ENCODE results near the gene MYL6. TPM values are rescaled to one million over a fixed set of nuclear protein-coding genes. Genes with fewer than 3 reads are reported as not detected.

Gene MYL6
- total and polyA plus RNA-seq, 2 donors (not counting 3 experiments of a cell fraction or from before 2014, with no cell fraction given), result 2,543 to 8,470 TPM

DNA sequence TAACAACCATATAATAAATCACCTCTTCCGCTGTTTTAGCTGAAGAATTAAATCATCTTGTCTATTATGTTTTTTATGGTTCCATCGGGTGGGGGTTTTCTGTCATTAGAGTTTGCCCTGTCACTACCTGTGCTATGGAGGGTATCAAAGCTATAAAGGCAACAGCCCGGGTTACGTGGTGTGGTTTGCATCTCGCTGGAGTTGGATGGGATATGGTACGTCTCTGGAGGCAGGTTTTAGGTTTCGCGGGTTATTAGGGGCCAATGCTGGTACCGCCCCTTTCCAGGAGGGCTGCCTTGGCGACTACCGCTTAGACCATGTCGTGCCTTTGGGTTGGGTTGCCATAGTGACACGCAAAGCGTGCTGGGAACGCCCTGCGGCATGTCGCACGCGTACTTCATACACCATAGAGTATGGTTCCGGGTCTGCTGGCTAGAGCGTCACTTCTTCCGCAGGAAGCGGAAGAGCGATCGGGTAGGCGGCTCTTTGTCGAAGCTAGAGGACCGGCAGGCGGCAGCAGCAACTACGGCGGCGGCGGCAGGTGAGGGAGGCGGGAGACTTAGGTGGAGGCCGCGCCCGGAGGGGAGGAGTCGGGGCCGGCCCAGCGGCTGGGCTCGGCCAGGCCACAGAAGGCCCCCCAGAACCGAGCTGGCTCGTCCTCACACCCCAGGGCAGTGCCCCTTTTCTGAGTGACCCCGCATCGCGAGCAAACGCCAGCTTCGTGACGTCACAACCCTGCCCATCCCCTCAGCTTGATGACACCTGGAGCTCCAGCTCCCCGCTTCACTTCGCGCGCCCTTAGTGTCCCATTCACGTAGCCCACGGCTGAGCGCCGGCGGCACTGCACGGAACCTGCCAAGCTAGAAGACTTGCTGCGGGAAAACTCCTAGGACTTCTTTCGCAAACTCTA lies 40.1 kb upstream of the MYL6 start, which contains the start of gene ZC3H10:
TSS of gene ZC3H10 (plus strand) at position 489 of the 910 bp plus-strand sequence. CDS start 2,297 bp downstream, outside the sequence.
- TF ChIP-seq, protein P1, sequence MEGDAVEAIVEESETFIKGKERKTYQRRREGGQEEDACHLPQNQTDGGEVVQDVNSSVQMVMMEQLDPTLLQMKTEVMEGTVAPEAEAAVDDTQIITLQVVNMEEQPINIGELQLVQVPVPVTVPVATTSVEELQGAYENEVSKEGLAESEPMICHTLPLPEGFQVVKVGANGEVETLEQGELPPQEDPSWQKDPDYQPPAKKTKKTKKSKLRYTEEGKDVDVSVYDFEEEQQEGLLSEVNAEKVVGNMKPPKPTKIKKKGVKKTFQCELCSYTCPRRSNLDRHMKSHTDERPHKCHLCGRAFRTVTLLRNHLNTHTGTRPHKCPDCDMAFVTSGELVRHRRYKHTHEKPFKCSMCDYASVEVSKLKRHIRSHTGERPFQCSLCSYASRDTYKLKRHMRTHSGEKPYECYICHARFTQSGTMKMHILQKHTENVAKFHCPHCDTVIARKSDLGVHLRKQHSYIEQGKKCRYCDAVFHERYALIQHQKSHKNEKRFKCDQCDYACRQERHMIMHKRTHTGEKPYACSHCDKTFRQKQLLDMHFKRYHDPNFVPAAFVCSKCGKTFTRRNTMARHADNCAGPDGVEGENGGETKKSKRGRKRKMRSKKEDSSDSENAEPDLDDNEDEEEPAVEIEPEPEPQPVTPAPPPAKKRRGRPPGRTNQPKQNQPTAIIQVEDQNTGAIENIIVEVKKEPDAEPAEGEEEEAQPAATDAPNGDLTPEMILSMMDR (IDR thresholded peaks at IDR 0.05; ENCODE audit: extremely low read depth in 1 of 2, insufficient read depth in 1 of 2, low read depth in 1 of 2, low read length in 2 of 2), result peak; percentile 42 to 62
- TF ChIP-seq POLR2A (IDR thresholded peaks at IDR 0.05; ENCODE audit: low read depth, low read length) (peak; percentile 100), POLR2AphosphoS5 (IDR thresholded peaks at IDR 0.05; ENCODE audit: insufficient read depth, low read depth, low read length) (peak; percentile 100), MAX (IDR thresholded peaks at IDR 0.05; ENCODE audit: insufficient read depth, insufficient read length) (peak; percentile 94), FOS (IDR thresholded peaks at IDR 0.05; ENCODE audit: borderline replicate concordance, insufficient read depth, low read length) (no peak), MYC (IDR thresholded peaks at IDR 0.05; ENCODE audit: low read depth, low read length) (peak; percentile 92), EZH2 (IDR thresholded peaks at IDR 0.05; ENCODE audit: borderline replicate concordance, low read depth, low read length, severe bottlenecking) (no peak), JUN (IDR thresholded peaks at IDR 0.05; ENCODE audit: borderline replicate concordance, insufficient read depth, insufficient read length, low read depth) (no peak)
- H3K4me2 ChIP-seq (ENCODE audit: insufficient read depth, low read length), result peak within 1 kb of the TSS; percentile 71
- H3K4me3 ChIP-seq (replicated peaks in 1 of 3; ENCODE audit: insufficient read depth in 1 of 3, low read depth in 1 of 3, low read length in 3 of 3), result peak within 1 kb of the TSS; percentile 70 to 98 (median 72)
- peak; percentile 99 for DNase-seq (ENCODE audit: low read depth, low spot score)
- H3K27ac ChIP-seq (ENCODE audit: insufficient read depth, low read depth, low read length), result peak within 1 kb of the TSS; percentile 86
- no peaks in the 10 kb centered on the region for H3K9me3 ChIP-seq (replicated peaks; ENCODE audit: control insufficient read depth, insufficient read depth, low read length)
- no peaks in the 10 kb centered on the region for H3K27me3 ChIP-seq (ENCODE audit: control insufficient read depth in 2 of 2, insufficient read depth in 2 of 2, low read length in 2 of 2)
- no TSS peak for BruUV-seq (replicated peaks)
- FAIRE-seq, result peak; percentile 99
- CTCF ChIA-PET, result interaction anchor here (0.7 to 11.9 kb wide), 15 partner anchors 10 to 380 kb away, joined by 3 to 236 read pairs (median 5); partner anchors contain the start of genes ANKRD52, ESYT1, PA2G4 and RNF41
- dilution Hi-C loops (cut with MboI; ENCODE audit: extremely low pct_ligation_motif_present, low sequenced_read_pairs), result no loop called here
- H3K9ac ChIP-seq (replicated peaks; ENCODE audit: extremely low read depth, insufficient read depth, low read length), result peak within 1 kb of the TSS; percentile 95
- H3K79me2 ChIP-seq (ENCODE audit: control insufficient read depth, insufficient read depth, low read length), result peaks cover 24% of the 10 kb centered on the region
- no peak within 1 kb of the TSS for H2AFZ ChIP-seq (ENCODE audit: low read depth, low read length)
- no peaks in the 10 kb centered on the region for H4K20me1 ChIP-seq (replicated peaks; ENCODE audit: control insufficient read depth, extremely low read depth, insufficient read depth, low read length)
- H3K4me1 ChIP-seq (ENCODE audit: control insufficient read depth, extremely low read depth, insufficient read depth, low read length), result peaks cover 24% of the 10 kb centered on the region
- no peaks in the 10 kb centered on the region for H3K9me1 ChIP-seq (replicated peaks; ENCODE audit: control insufficient read depth, extremely low read depth, insufficient read depth, low read length)
- intact Hi-C loops (cut with micrococcal nuclease), result loop anchor here (1.0 kb wide), 5 partner anchors 8 to 376 kb away; partner anchors contain the start of genes ANKRD52 and CS
- H3K36me3 ChIP-seq (ENCODE audit: control insufficient read depth in 2 of 2, extremely low read depth in 1 of 2, insufficient read depth in 2 of 2, low read length in 2 of 2), result peaks cover 0 to 13% of the 10 kb centered on the region in 2 experiments
- POLR2A ChIA-PET, result interaction anchor here (0.6 to 4.0 kb wide), 9 partner anchors 10 to 104 kb away, joined by 3 to 37 read pairs (median 8); partner anchors contain the start of genes ESYT1, MYL6, PA2G4 and RNF41
